ENCODE measurements around the gene CDKAL1.

- TF ChIP-seq CTCF (IDR thresholded peaks at IDR 0.05) = no peak
- no peak for TF ChIP-seq EZH2phosphoT487 (IDR thresholded peaks at IDR 0.05)
- no peak for TF ChIP-seq EZH2 (IDR thresholded peaks at IDR 0.05)
Observed at GRCh38 chr6:20847904-20848303, 313.6 kb downstream of the CDKAL1 start.

All from neural progenitor cell (in vitro differentiated cells).